HEK293T (cell line): ENCODE measurements around the gene EPS8L2.

ENCODE experiments used
- ARNT ChIP-seq: fragments of 450-650 bp; IDR thresholded peaks from 2 replicates; pipeline ENCODE4 v1.6.1; 2017; ENCODE audit warnings: mild to moderate bottlenecking
- BHLHE40 ChIP-seq: fragments of 450-650 bp; IDR thresholded peaks from 2 replicates; pipeline ENCODE4 v1.6.1; 2016; ENCODE audit warnings: mild to moderate bottlenecking, moderate library complexity, borderline replicate concordance
- ELF4 ChIP-seq: fragments of 450-650 bp; IDR thresholded peaks from 2 replicates; pipeline ENCODE4 v1.6.1; 2017; ENCODE audit warnings: antibody characterized with exemption
- FOXA1 ChIP-seq: fragments of 450-650 bp; IDR thresholded peaks from 2 replicates; pipeline ENCODE4 v1.6.1; 2016; ENCODE audit warnings: mild to moderate bottlenecking
- FOXK2 ChIP-seq: fragments of 450-650 bp; IDR thresholded peaks from 2 replicates; pipeline ENCODE4 v1.6.1; 2016; ENCODE audit warnings: mild to moderate bottlenecking
- FOXM1 ChIP-seq: fragments of 450-650 bp; IDR thresholded peaks from 2 replicates; pipeline ENCODE4 v1.6.1; 2017; ENCODE audit warnings: mild to moderate bottlenecking, borderline replicate concordance
- HDGF ChIP-seq: fragments of 450-650 bp; IDR thresholded peaks from 2 replicates; pipeline ENCODE4 v1.6.1; 2017; ENCODE audit warnings: antibody characterized with exemption, borderline replicate concordance
- L3MBTL2 ChIP-seq: fragments of 450-650 bp; conservative IDR thresholded peaks from 2 replicates; pipeline ENCODE4 v1.6.1; 2016; ENCODE audit warnings: mild to moderate bottlenecking
- LEF1 ChIP-seq: fragments of 450-650 bp; IDR thresholded peaks from 2 replicates; pipeline ENCODE4 v1.6.1; 2017; ENCODE audit warnings: mild to moderate bottlenecking, borderline replicate concordance
- NFRKB ChIP-seq: fragments of 450-650 bp; IDR thresholded peaks from 2 replicates; pipeline ENCODE4 v1.6.1; 2016; ENCODE audit warnings: mild to moderate bottlenecking, moderate library complexity
- SP1 ChIP-seq: fragments of 450-650 bp; IDR thresholded peaks from 2 replicates; pipeline ENCODE4 v1.6.1; 2017
- TARDBP ChIP-seq: fragments of 450-650 bp; IDR thresholded peaks from 2 replicates; pipeline ENCODE4 v1.6.1; 2016
- ZNF384 ChIP-seq: fragments of 450-650 bp; IDR thresholded peaks from 2 replicates; pipeline ENCODE4 v1.6.1; 2016

- no peak for TF ChIP-seq HDGF
- TF ChIP-seq SP1 = no peak
- TF ChIP-seq FOXM1 = no peak
- TF ChIP-seq FOXA1 = no peak
- TF ChIP-seq L3MBTL2 = no peak
- TF ChIP-seq FOXK2 = no peak
- no peak for TF ChIP-seq ARNT
- no peak for TF ChIP-seq ZNF384
- no peak for TF ChIP-seq ELF4
- TF ChIP-seq BHLHE40 = no peak
- TF ChIP-seq TARDBP = no peak
- TF ChIP-seq NFRKB = no peak
- no peak for TF ChIP-seq LEF1
These were observed 17.3 kb downstream of the EPS8L2 start for GRCh38 chr11:723120-723883.
